HL-60 (cell line): Measurements from ENCODE around the gene MAGI2.

Experiments used
- GABPA ChIP-seq: IDR thresholded peaks from 2 replicates; pipeline ENCODE4 v1.6.1; 2012; ENCODE audit warnings: low read depth
- POLR2AphosphoS5 ChIP-seq: IDR thresholded peaks from 2 replicates; pipeline ENCODE4 v1.6.1; 2012; ENCODE audit warnings: low read depth
- REST ChIP-seq: IDR thresholded peaks from 2 replicates; pipeline ENCODE4 v1.6.1; 2012; ENCODE audit warnings: low read depth; ENCODE audit not compliant: insufficient replicate concordance
- SPI1 ChIP-seq: IDR thresholded peaks from 2 replicates; pipeline ENCODE4 v1.6.1; 2012; ENCODE audit warnings: low read depth, mild to moderate bottlenecking, borderline replicate concordance
- TF ChIP-seq, protein P1 (sequence below): IDR thresholded peaks from one replicate; pipeline ENCODE4 v1.5.1; 2011; ENCODE audit warnings: low read length, control low read depth, inconsistent platforms; ENCODE audit not compliant: insufficient read depth

DNA sequence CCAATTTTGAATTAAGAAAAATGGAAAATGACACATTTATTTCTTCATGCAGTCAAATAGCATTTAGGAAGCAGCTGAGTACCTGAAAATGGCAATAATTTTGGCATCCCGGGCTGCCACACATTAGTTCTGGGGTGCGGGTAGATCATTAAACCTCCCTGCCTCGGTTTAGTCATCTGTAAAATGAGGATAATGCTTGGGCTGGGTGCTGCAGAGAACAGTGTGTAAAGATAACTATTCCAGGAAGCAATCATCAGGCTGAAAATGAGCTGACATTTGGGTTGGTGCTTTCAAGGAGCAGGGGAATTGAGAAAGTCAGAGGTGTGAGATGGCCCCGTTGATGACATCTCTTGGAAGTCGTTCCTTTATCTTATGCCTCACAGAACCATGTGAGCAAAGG lies 887.7 kb downstream of the MAGI2 start:
- TF ChIP-seq, protein P1, sequence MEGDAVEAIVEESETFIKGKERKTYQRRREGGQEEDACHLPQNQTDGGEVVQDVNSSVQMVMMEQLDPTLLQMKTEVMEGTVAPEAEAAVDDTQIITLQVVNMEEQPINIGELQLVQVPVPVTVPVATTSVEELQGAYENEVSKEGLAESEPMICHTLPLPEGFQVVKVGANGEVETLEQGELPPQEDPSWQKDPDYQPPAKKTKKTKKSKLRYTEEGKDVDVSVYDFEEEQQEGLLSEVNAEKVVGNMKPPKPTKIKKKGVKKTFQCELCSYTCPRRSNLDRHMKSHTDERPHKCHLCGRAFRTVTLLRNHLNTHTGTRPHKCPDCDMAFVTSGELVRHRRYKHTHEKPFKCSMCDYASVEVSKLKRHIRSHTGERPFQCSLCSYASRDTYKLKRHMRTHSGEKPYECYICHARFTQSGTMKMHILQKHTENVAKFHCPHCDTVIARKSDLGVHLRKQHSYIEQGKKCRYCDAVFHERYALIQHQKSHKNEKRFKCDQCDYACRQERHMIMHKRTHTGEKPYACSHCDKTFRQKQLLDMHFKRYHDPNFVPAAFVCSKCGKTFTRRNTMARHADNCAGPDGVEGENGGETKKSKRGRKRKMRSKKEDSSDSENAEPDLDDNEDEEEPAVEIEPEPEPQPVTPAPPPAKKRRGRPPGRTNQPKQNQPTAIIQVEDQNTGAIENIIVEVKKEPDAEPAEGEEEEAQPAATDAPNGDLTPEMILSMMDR = no peak
- no peak for TF ChIP-seq POLR2AphosphoS5
- TF ChIP-seq GABPA = no peak
- TF ChIP-seq REST = no peak
- TF ChIP-seq SPI1 = no peak
